HG02870 (cell line): Measurements from ENCODE around the gene SEMA4B.
"Not testable (repeated sequence)": the region's sequence is repeated elsewhere in the genome, so short reads cannot be mapped to it uniquely, and the experiment has no call there.

Source experiments
- ATAC-seq: cut with Tn5 transposase; IDR thresholded peaks from one replicate; pipeline ENCODE4 v1.9.1; 2021; ENCODE audit warnings: mild to moderate bottlenecking, moderate library complexity; ENCODE audit not compliant: unreplicated experiment

Gene SEMA4B

GRCh38 chr15:90201130-90201943, at the start of gene SEMA4B:
SEMA4B (plus strand) TSS chr15:90201330; CDS start chr15:90201579, 249 bp downstream.
- peak; percentile 71 for ATAC-seq

- ATAC-seq, result no peak
Observed at GRCh38 chr15:90151989-90152645, 49.0 kb upstream of the SEMA4B start.

- ATAC-seq, result no peak
Observed at GRCh38 chr15:90153658-90154057, 47.5 kb upstream of the SEMA4B start.

GRCh38 chr15:90154246-90154645, 46.9 kb upstream of the SEMA4B start:
- no peak for ATAC-seq

GRCh38 chr15:90154861-90155626, 46.1 kb upstream of the SEMA4B start:
- no peak for ATAC-seq

GRCh38 chr15:90159213-90159612, 41.9 kb upstream of the SEMA4B start:
- ATAC-seq, result no peak

GRCh38 chr15:90160781-90161727, 40.1 kb upstream of the SEMA4B start:
- ATAC-seq, result no peak

- ATAC-seq, result peak; percentile 91
Observed at GRCh38 chr15:90161950-90162361, 39.2 kb upstream of the SEMA4B start.

GRCh38 chr15:90162956-90163355, 38.2 kb upstream of the SEMA4B start:
- ATAC-seq, result no peak

GRCh38 chr15:90164239-90164638, 36.9 kb upstream of the SEMA4B start:
- ATAC-seq, result not testable (repeated sequence)

- ATAC-seq, result no peak
Observed at GRCh38 chr15:90165157-90165556, 36.0 kb upstream of the SEMA4B start.

GRCh38 chr15:90165659-90166489, 35.3 kb upstream of the SEMA4B start:
- no peak for ATAC-seq

GRCh38 chr15:90167121-90167520, 34.0 kb upstream of the SEMA4B start:
- ATAC-seq, result no peak

GRCh38 chr15:90171623-90172022, 29.5 kb upstream of the SEMA4B start:
- ATAC-seq, result no peak

GRCh38 chr15:90173372-90173771, 27.8 kb upstream of the SEMA4B start:
- no peak for ATAC-seq

- no peak for ATAC-seq
Observed at GRCh38 chr15:90174140-90174875, 26.8 kb upstream of the SEMA4B start.

GRCh38 chr15:90177012-90177411, 24.1 kb upstream of the SEMA4B start:
- ATAC-seq, result no peak

GRCh38 chr15:90178468-90179435, 22.4 kb upstream of the SEMA4B start:
- no peak for ATAC-seq
